ENCODE measurements around the gene CTSO. TPM values are rescaled to one million over a fixed set of nuclear protein-coding genes. Genes with fewer than 3 reads are reported as not detected.

The CTSO gene
- total and polyA plus RNA-seq, 2 donors (not counting 3 experiments of a cell fraction or from before 2014, with no cell fraction given) = 7.9 to 8.5 TPM

- H3K4me1 ChIP-seq (ENCODE audit: control insufficient read depth, extremely low read depth, insufficient read depth, low read length) = no peaks in the 10 kb centered on the region
- H3K27me3 ChIP-seq (ENCODE audit: control insufficient read depth in 2 of 2, insufficient read depth in 2 of 2, low read length in 2 of 2) = no peaks in the 10 kb centered on the region
- H3K27ac ChIP-seq (ENCODE audit: insufficient read depth, low read depth, low read length) = no peak overlapping the region
- DNase-seq (ENCODE audit: low read depth, low spot score) (no peak), FAIRE-seq (no peak)
- TF ChIP-seq POLR2A (IDR thresholded peaks at IDR 0.05; ENCODE audit: low read depth, low read length) (no peak), CTCF (IDR thresholded peaks at IDR 0.05; ENCODE audit: extremely low read depth in 1 of 2, insufficient read depth in 1 of 2, low read depth in 1 of 2, low read length in 2 of 2) (no peak)
- no peak overlapping the region for H3K9ac ChIP-seq (replicated peaks; ENCODE audit: extremely low read depth, insufficient read depth, low read length)
- H3K36me3 ChIP-seq (ENCODE audit: control insufficient read depth in 2 of 2, extremely low read depth in 1 of 2, insufficient read depth in 2 of 2, low read length in 2 of 2) = no peaks in the 10 kb centered on the region
- no peaks in the 10 kb centered on the region for H3K79me2 ChIP-seq (ENCODE audit: control insufficient read depth, insufficient read depth, low read length)
- intact Hi-C loops (cut with micrococcal nuclease) = no loop called here
- no peaks in the 10 kb centered on the region for H3K9me1 ChIP-seq (replicated peaks; ENCODE audit: control insufficient read depth, extremely low read depth, insufficient read depth, low read length)
- no peaks in the 10 kb centered on the region for H4K20me1 ChIP-seq (replicated peaks; ENCODE audit: control insufficient read depth, extremely low read depth, insufficient read depth, low read length)
- dilution Hi-C loops (cut with MboI; ENCODE audit: extremely low pct_ligation_motif_present, low sequenced_read_pairs) = no loop called here
- no TSS peak for BruUV-seq (replicated peaks)
- no peak overlapping the region for H2AFZ ChIP-seq (ENCODE audit: low read depth, low read length)
- no peak overlapping the region for H3K4me2 ChIP-seq (ENCODE audit: insufficient read depth, low read length)
- ChIA-PET POLR2A (no interaction called here), CTCF (no interaction called here)
- H3K4me3 ChIP-seq (replicated peaks in 1 of 3; ENCODE audit: insufficient read depth in 1 of 3, low read depth in 1 of 3, low read length in 3 of 3) = no peak overlapping the region
- H3K9me3 ChIP-seq (replicated peaks; ENCODE audit: control insufficient read depth, insufficient read depth, low read length) = no peaks in the 10 kb centered on the region
Measured at GRCh38 chr4:155931634-155932033, 22.0 kb downstream of the CTSO start.

- H3K4me1 ChIP-seq (ENCODE audit: control insufficient read depth, extremely low read depth, insufficient read depth, low read length) = no peaks in the 10 kb centered on the region
- H3K9ac ChIP-seq (replicated peaks; ENCODE audit: extremely low read depth, insufficient read depth, low read length) = no peak overlapping the region
- H3K9me1 ChIP-seq (replicated peaks; ENCODE audit: control insufficient read depth, extremely low read depth, insufficient read depth, low read length) = no peaks in the 10 kb centered on the region
- no peaks in the 10 kb centered on the region for H3K27me3 ChIP-seq (ENCODE audit: control insufficient read depth in 2 of 2, insufficient read depth in 2 of 2, low read length in 2 of 2)
- H2AFZ ChIP-seq (ENCODE audit: low read depth, low read length) = no peak overlapping the region
- no peaks in the 10 kb centered on the region for H3K79me2 ChIP-seq (ENCODE audit: control insufficient read depth, insufficient read depth, low read length)
- BruUV-seq (replicated peaks) = no TSS peak
- H3K4me3 ChIP-seq (replicated peaks in 1 of 3; ENCODE audit: insufficient read depth in 1 of 3, low read depth in 1 of 3, low read length in 3 of 3) = no peak overlapping the region
- H3K9me3 ChIP-seq (replicated peaks; ENCODE audit: control insufficient read depth, insufficient read depth, low read length) = no peaks in the 10 kb centered on the region
- intact Hi-C loops (cut with micrococcal nuclease) = no loop called here
- ChIA-PET CTCF (no interaction called here), POLR2A (no interaction called here)
- no peak overlapping the region for H3K27ac ChIP-seq (ENCODE audit: insufficient read depth, low read depth, low read length)
- no peak for FAIRE-seq
- no peaks in the 10 kb centered on the region for H3K36me3 ChIP-seq (ENCODE audit: control insufficient read depth in 2 of 2, extremely low read depth in 1 of 2, insufficient read depth in 2 of 2, low read length in 2 of 2)
- DNase-seq (ENCODE audit: low read depth, low spot score) = no peak
- dilution Hi-C loops (cut with MboI; ENCODE audit: extremely low pct_ligation_motif_present, low sequenced_read_pairs) = no loop called here
- H3K4me2 ChIP-seq (ENCODE audit: insufficient read depth, low read length) = no peak overlapping the region
- H4K20me1 ChIP-seq (replicated peaks; ENCODE audit: control insufficient read depth, extremely low read depth, insufficient read depth, low read length) = no peaks in the 10 kb centered on the region
- TF ChIP-seq JUN (IDR thresholded peaks at IDR 0.05; ENCODE audit: borderline replicate concordance, insufficient read depth, insufficient read length, low read depth) = no peak
- no peak for TF ChIP-seq GATA2 (IDR thresholded peaks at IDR 0.05; ENCODE audit: insufficient read depth, insufficient read length, low read depth, low read length)
- no peak for TF ChIP-seq POLR2AphosphoS5 (IDR thresholded peaks at IDR 0.05; ENCODE audit: insufficient read depth, low read depth, low read length)
- TF ChIP-seq MAX (IDR thresholded peaks at IDR 0.05; ENCODE audit: insufficient read depth, insufficient read length) = no peak
- no peak for TF ChIP-seq FOS (IDR thresholded peaks at IDR 0.05; ENCODE audit: borderline replicate concordance, insufficient read depth, low read length)
Measured at GRCh38 chr4:155930330-155930729, 23.3 kb downstream of the CTSO start.

Data from endothelial cell of umbilical vein (primary cell).